Femur (tissue), 1 donor: ENCODE results near the gene TMEM135.
"Not testable (repeated sequence)": the region's sequence is repeated elsewhere in the genome, so short reads cannot be mapped to it uniquely, and the experiment has no call there.

Experiments used
- DNase-seq: peaks from one replicate; pipeline ENCODE4 v3.0.0-alpha.2; 2017

The TMEM135 gene

DNA sequence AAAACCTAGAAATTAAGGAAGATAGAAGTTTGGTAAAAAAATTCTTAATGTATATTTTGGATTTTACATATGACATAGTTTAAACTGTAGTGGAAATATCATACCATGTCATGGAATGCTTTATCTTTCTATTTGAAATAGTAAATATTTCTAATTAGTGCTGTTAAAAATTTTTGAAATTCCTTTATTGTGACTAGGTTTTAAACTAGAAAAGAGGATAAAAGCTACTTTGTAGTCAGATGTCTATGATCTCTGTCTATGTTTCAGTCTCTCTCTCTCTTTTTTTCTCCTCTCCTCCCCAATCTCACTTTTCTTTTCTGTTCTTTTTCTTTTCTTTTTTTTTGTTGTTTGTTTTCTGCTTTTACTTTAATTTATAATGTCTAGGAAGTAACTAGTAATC, 226.2 kb downstream of the TMEM135 start:
- DNase-seq: no peak

GRCh38 chr11:87265132-87265531, 227.4 kb downstream of the TMEM135 start:
- no peak for DNase-seq

DNA sequence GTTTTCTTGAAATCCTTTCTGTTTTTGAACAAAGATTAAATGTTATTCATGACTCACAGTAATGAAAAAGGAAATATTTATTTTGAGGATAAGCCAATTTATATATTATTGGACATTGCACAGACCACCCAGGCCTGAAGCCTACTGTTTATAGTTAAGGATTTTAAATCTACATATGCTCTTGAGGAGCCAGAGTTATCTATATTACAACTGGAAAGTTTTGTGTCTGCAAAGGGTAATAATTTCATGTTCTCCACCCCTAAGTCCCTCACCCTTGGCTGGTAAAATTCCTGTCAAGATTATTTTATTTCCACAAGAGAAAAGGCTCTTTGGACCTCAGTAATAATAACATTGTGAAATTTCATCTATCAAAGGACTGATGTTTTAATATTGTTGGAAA, 228.2 kb downstream of the TMEM135 start:
- no peak for DNase-seq

- no peak for DNase-seq
These were observed 229.0 kb downstream of the TMEM135 start for GRCh38 chr11:87266751-87267150.

- DNase-seq: not testable (repeated sequence)
These were observed 234.2 kb downstream of the TMEM135 start for GRCh38 chr11:87271951-87272350.

DNA sequence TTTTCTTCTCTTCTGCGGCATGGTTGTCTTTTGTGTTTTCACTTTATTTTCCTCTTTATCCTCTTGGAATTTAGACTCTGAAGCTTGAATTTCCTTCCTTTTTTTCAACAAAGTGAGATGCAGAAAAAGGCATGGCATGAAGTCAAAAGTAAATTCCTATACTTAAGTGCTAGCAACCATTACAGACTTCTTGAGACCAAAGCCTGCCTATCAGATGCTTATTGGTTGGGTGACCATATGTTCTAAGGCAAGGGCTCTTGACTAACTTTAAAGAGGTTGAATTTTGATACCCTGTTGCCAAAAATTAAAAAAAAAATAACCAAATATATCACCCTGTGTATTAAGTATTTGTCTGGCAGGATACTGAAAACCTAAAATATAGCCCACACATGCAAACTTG, 237.4 kb downstream of the TMEM135 start:
- no peak for DNase-seq

- DNase-seq: no peak
These were observed 242.4 kb downstream of the TMEM135 start for GRCh38 chr11:87280143-87280542.

DNA sequence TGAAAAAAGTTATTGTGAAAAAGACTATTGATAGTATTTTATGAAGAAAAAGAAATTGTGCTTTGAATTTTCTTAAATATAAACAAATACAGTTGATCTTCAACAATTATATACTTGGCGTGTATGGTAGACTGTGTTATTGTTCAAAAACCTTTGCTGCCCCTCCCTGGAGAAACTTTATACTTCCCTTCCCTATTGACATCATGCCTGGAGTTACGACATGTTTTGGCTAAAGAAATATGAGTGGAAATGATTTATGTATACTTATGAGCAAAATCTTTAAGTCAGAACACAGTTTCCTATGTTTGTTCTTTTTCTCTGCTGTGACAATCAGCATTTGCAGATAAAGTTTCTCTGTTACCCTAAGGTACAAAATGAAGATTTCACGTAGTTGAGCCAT, 243.8 kb downstream of the TMEM135 start:
- no peak for DNase-seq

DNA sequence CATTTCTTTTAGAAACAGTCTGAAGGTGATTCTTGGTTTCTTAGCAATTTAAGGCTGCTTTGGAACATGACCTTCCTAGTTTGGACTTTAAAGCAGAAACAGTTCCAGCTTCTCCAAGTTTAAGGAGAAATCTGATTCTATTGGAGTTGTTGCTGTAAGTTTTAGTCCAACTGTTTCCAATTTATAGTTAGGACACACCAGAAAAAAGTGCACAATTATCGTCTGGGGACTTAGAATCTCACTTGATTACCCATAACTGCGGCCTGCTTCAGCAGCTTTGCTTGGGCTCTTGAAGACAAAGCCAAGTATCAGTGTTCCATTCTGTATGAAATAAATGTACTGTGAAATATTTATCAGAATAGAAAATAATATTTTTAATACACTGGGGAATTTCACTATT, 246.6 kb downstream of the TMEM135 start:
- DNase-seq: no peak

- not testable (repeated sequence) for DNase-seq
These were observed 247.9 kb downstream of the TMEM135 start for GRCh38 chr11:87285674-87286073.

DNA sequence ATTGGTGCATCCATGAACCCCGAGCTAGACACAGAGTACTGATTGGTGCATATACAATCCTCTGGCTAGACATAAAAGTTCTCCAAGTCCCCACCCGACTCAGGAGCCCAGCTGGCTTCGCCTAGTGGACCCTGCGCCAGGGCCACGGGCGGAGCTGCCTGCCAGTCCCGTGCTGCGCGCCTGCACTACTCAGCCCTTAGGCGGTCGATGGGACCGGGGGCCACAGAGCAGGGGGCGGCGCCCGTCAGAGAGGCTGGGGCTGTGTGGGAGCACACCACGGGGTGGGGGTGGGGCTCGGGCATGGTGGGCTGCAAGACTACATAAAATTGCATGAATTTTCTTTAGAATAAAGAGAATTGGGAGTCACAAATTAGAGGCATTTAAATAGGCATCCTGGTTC, 248.6 kb downstream of the TMEM135 start:
- no peak for DNase-seq

- DNase-seq: no peak
These were observed 252.7 kb downstream of the TMEM135 start for GRCh38 chr11:87290304-87290922.

GRCh38 chr11:87292598-87292997, 254.9 kb downstream of the TMEM135 start:
- no peak for DNase-seq

GRCh38 chr11:87295237-87295636, 257.5 kb downstream of the TMEM135 start:
- no peak for DNase-seq

GRCh38 chr11:87296627-87297026, 258.9 kb downstream of the TMEM135 start:
- no peak for DNase-seq

- no peak for DNase-seq
These were observed 260.4 kb downstream of the TMEM135 start for GRCh38 chr11:87298155-87298554.

DNA sequence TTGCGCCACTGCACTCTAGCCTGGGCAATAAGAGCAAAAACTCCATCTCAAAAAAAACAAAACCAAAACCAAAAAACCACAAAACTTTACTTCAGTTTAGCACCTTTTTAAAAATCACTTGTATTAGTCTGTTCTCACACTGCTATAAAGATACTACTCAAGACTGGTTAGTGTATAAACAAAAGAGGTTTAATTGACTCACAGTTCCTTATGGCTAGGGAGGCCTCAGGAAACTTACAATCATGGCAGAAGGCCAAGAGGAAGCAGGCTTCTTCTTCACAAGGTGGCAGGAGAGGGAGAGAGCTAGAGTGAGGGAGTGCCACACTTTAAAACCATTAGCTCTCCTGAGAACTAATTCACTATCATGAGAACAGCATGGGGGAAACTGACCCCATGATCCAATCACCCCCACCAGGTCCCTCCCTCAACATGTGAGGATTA, 261.3 kb downstream of the TMEM135 start:
- no peak for DNase-seq

- no peak for DNase-seq
These were observed 263.1 kb downstream of the TMEM135 start for GRCh38 chr11:87300640-87301380.

GRCh38 chr11:87301785-87302540, 264.2 kb downstream of the TMEM135 start:
- DNase-seq: no peak

- DNase-seq: no peak
These were observed 266.7 kb downstream of the TMEM135 start for GRCh38 chr11:87304412-87304811.

GRCh38 chr11:87306262-87306851, 268.6 kb downstream of the TMEM135 start:
- DNase-seq: no peak

GRCh38 chr11:87307101-87307500, 269.4 kb downstream of the TMEM135 start:
- DNase-seq: no peak

DNA sequence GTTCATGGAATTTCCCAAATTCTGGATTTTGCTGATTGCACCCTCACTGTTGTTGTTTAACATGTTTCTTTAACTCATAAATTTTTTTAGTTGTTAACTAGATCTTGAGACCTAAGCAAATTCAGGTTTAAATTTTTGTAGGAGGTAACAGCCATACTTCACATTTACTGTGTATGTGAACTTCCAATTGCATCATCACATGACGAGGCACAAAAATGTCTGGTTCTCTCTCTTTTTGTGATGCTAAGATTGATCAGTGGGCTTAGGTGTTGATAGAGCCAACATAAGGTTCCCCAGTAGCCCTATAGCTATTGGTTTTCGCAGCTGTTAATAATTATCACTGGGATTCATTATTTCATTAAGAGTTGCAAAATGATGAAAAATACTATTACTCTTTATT, 277.5 kb downstream of the TMEM135 start:
- DNase-seq: no peak

GRCh38 chr11:87316491-87316890, 278.8 kb downstream of the TMEM135 start:
- no peak for DNase-seq
